ENCODE results near the gene RTBDN. TPM values are rescaled to one million over a fixed set of nuclear protein-coding genes. Genes with fewer than 3 reads are reported as not detected.

RTBDN gene
- total RNA-seq, 1 experiment from 2014 or later, result 25.1 TPM

DNA sequence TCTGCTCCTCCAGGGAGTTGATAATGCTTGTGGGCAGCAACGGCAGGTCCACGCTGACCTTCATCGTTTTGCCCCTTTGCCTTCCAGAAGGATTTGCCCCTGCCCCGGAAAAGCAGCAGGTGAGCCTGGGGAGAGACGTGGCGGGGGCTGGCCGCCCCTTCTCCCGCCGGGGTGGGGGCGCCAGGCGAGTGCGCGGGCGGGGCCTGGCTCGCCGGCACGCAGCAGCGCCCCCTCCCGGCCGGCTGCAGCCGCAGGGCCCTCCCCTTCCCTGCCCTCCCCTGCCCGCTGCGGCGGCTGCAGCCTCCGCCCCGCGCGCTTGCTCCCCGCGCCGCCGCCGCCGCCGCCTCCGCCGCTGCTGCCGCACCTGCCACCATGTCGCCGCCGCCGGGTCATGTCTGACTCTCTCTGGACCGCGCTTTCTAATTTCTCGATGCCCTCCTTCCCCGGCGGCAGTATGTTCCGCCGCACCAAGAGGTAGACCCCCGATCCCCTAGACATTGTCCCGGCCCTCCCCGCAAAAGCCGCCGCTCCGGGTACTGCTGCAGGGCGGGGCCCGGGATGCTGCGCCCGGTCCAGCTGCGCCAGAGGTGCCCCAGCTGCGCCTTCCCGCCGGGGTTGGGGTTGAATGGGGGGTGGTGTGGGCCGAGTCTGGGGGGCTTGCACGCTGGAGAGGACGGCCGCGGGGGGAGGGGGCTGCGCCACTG, 4.0 kb upstream of the RTBDN start, which contains the start of gene MAST1:
Gene MAST1 (plus strand): TSS at position 334 of the 704 bp plus-strand sequence. CDS start 58 bp downstream, at position 392.
- intact Hi-C loops (cut with micrococcal nuclease), result loop anchor here (5.0 kb wide), 2 partner anchors 36 to 121 kb away; partner anchors contain the start of genes PRDX2 and THSD8
- peak within 1 kb of the TSS; percentile 88 for H3K9ac ChIP-seq (ENCODE audit: low read length)
- peak; percentile 50 for ATAC-seq

More for the DNA sequence above, 4.0 kb upstream of the RTBDN start, which contains the start of gene MAST1:
- ChIA-PET RAD21 (ENCODE audit: low non-redundant PET in 1 of 2, low total read pairs in 2 of 2, uncharacterized antibody in 2 of 2, unreplicated experiment in 2 of 2) (interaction anchor here in 1 of 2 experiments (0.7 kb wide), 1 partner anchor 170 kb away, joined by 7 read pairs; no protein-coding TSS in a partner anchor), CTCF (interaction anchor here (1.0 kb wide), 1 partner anchor 10 kb away, joined by 3 read pairs; no protein-coding TSS in a partner anchor), POLR2A (no interaction called here)
- Histone ChIP-seq H3K27ac (ENCODE audit: low read depth, low read length) (peak within 1 kb of the TSS; percentile 69), H4K20me1 (ENCODE audit: insufficient read depth) (no peaks in the 10 kb centered on the region), H3K27me3 (ENCODE audit: insufficient read depth, low read length) (no peaks in the 10 kb centered on the region), H3K36me3 (ENCODE audit: control insufficient read depth in 1 of 2, insufficient read depth in 2 of 2, low read length in 2 of 2) (peaks cover under 1 to 3% of the 10 kb centered on the region in 2 experiments; a peak in 1 of 4 replicates), H3K79me2 (ENCODE audit: insufficient read depth, low read length) (peaks cover 35% of the 10 kb centered on the region; the same call in 1 of the 2 replicates), H3K9me3 (ENCODE audit: control insufficient read depth in 1 of 2, insufficient read depth in 1 of 2, low read depth in 1 of 2, low read length in 2 of 2) (no peaks in the 10 kb centered on the region), H3K4me1 (ENCODE audit: control insufficient read depth in 1 of 2, insufficient read depth in 2 of 2, low read length in 2 of 2) (peaks cover 39 to 67% of the 10 kb centered on the region in 2 experiments), H3K4me3 (replicated peaks in 1 of 2; ENCODE audit: low read depth in 1 of 2, low read length in 2 of 2) (peak within 1 kb of the TSS; percentile 61 to 88), H2AFZ (ENCODE audit: low read depth, low read length, poor library complexity, severe bottlenecking) (no peak within 1 kb of the TSS), H3K9me2 (ENCODE audit: insufficient read depth) (no peaks in the 10 kb centered on the region), H3K4me2 (ENCODE audit: low read length) (peak within 1 kb of the TSS; percentile 91)
- DNase-seq (ENCODE audit: low read depth, low spot score), result no peak
- TF ChIP-seq, protein P1, sequence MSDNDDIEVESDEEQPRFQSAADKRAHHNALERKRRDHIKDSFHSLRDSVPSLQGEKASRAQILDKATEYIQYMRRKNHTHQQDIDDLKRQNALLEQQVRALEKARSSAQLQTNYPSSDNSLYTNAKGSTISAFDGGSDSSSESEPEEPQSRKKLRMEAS (IDR thresholded peaks at IDR 0.05), result no peak
- TF ChIP-seq, protein P2, sequence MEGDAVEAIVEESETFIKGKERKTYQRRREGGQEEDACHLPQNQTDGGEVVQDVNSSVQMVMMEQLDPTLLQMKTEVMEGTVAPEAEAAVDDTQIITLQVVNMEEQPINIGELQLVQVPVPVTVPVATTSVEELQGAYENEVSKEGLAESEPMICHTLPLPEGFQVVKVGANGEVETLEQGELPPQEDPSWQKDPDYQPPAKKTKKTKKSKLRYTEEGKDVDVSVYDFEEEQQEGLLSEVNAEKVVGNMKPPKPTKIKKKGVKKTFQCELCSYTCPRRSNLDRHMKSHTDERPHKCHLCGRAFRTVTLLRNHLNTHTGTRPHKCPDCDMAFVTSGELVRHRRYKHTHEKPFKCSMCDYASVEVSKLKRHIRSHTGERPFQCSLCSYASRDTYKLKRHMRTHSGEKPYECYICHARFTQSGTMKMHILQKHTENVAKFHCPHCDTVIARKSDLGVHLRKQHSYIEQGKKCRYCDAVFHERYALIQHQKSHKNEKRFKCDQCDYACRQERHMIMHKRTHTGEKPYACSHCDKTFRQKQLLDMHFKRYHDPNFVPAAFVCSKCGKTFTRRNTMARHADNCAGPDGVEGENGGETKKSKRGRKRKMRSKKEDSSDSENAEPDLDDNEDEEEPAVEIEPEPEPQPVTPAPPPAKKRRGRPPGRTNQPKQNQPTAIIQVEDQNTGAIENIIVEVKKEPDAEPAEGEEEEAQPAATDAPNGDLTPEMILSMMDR (IDR thresholded peaks at IDR 0.05 in 2 of 3, conservative IDR thresholded peaks at IDR 0.05 in 1 of 3; ENCODE audit: borderline replicate concordance in 1 of 3, insufficient read depth in 1 of 3, low read depth in 2 of 3, low read length in 2 of 3), result peak in 2 of 3 experiments; percentile 45 to 53; a peak in 4 of 6 replicates
- TF ChIP-seq EGR1 (IDR thresholded peaks at IDR 0.05; ENCODE audit: low read depth), result 0 out of 2 replicates have a peak, but pooled peaks have one; percentile 22
- BruUV-seq (replicated peaks), result no TSS peak

Measured in HCT116 (cell line).